ENCODE measurements around the gene SELENOO.

SELENOO gene

DNA sequence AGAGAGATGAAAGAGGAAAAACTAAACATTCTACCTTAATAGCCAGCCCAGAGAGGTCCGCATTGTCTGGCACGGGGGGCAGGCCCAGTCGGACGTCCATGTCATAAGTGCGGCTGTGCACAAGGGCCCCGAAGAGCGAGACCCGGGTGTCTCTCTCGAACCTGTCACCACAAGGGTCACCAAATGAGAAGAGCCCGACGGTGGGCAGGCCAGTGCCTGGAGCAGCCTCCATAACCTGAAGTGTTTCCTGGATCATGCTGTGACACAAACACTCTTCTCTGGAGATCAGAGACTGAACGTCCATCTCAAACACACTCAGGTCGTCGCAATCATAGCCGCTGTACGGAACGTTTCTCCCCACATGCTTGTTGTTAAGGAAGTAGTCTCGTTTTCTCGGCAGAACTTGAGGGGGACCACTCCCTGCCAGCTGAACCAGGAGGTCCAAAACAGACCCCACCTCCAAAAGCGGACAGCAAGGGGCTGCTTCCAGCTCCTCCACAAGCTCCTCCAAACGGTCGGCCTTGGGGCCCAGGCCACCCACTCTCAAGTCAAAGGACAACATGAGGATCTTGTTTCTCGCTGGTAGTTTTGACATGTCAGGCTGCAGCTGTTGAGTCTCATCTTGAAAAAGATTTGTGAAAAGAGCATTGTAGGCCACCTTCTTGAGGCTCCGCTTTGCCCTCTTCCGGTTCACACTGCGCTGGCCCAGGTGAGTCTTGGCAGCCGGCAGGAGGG lies 43.0 kb downstream of the SELENOO start:
- no peak for DNase-seq

DNA sequence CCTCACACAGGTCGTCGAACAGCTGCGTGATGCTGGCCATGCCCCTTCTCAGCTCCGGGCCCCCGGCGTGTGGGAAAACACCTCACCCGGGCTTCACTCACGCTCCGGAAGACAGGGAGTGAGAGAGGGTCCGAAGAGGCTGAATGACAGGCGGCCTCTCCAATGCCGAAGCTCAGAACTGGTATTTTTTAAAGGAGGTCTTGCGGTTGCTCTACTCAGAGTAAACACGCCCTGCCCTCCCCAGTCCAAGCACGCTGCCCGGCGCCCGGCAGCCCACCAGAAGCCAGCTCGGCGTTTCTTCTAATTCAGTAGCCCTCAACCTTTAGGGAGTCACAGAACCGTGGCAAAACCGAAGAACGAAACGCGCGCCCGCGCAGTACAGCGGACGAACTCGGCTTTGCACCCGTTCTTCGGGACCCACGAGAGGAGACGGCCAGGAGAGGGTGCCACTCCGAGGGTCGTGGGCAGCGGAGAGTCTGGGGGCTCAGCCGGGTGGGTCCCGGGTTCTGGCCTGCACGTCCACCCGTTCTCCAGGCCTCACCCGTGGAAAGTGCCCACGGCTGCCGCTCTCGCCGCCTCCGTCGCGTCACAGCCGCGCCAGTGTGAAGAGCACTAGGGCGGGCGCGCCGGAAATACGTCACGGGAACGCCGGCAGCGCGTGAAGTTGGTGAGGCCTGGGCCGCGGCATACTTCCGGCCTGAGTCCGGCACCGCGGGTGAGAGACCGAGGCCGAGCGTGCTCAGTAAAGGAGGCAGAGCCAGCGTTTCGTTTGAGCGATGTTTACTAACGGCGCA lies 43.8 kb downstream of the SELENOO start, which contains the start of gene TUBGCP6:
Gene TUBGCP6, minus strand, starts transcription at position 604 of the 794 bp plus-strand sequence. Its CDS starts 564 bp downstream, at position 40.
- DNase-seq: peak; percentile 87 to 88

GRCh38 chr22:50245214-50246072 lies 44.6 kb downstream of the SELENOO start:
- DNase-seq: no peak

GRCh38 chr22:50246242-50247175 lies 45.7 kb downstream of the SELENOO start:
- no peak for DNase-seq

GRCh38 chr22:50247748-50248147 lies 46.9 kb downstream of the SELENOO start:
- DNase-seq: no peak

GRCh38 chr22:50248196-50249081 lies 47.6 kb downstream of the SELENOO start:
- no peak for DNase-seq

DNA sequence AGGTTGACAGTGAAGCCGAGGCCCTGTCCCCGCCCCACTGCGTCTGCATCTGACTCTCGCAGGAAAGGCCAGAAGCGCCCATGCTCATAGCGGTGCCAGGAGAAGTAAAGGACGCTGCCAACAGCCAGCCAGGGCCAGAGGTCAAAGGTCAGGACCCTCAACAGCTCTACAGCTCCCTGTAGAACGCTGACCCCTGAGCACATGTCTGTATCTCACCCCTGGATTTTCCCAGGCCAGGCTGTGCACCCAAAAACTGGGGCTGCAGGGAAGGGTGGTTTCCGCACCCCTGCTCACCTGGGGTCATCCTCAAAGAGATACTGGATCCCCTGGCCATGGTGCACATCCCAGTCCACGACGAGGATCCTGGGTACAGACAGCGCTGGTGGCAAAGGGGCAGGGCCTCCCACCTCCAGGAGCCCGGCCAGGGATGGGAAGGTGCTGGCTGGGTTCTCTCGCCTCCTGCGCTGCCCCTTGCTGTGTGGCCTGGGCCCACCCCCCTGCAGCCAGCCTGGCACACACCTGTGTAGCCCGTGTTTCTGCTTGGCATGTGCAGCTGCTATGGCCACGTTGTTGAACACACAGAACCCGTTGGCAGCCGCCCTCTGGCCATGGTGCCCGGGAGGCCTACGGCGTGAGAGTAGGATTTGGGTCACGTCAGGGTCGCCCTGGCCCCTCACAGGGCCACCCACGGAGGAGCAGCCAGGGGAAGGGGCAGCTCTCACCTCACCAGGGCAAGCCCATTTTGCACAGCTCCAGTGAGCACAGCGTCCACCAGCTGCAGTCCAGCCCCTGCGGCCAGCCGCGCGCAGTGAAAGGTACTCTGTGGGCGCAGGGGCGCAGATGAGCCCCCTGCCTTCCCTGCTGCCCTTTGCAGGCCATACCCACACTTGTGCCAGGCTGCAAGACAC lies 48.8 kb downstream of the SELENOO start:
- DNase-seq: no peak

- no peak for DNase-seq
Observed at GRCh38 chr22:50250249-50250554, 49.4 kb downstream of the SELENOO start.

DNA sequence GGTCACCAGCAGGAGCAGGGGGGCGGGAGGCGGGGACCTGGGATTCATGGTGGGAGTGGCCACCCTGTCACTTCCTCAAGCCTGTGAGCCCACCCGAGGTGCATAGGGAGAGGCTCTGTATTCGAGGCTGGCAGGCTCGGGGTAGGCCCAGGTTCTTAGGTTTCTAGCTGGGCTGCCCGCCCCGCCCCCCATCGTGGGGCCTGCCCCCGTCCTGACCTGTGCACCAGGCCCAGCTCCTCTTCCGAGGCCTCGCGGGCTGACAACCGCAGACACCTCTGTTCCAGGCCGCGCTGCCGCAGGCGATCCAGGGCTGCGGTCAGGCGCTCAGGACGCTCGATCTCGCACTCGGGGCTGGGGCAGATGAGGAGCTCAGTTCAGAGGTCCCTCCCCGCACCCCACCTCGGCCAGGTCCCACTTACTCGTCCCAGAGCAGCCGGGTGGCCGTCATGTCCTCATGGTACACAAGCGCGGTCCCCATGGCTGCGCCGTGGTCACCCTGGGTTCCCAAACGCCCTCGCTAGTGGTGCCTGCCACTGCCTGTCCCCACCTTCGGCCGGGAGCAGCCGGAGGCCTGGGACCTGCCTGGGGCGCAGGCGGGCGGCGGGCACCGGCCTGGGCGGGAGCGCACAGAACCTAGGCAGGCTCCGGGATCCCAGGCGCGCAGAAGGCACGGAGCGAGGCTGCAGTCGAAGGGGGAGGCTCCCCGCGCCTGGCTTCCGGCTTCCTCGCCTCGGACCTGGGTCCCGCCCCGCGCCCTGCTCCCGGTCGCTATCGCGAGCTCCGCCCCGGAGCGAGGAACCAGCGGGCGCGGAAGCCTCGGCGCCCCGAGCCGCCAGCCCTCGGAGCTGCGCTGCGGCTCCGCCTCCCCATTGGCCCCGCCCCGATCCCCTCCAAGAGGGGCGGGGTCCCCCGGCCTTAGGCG lies 50.0 kb downstream of the SELENOO start, which contains the start of gene HDAC10:
Gene HDAC10, minus strand, starts transcription at position 711 of the 922 bp plus-strand sequence. Its CDS starts 233 bp downstream, at position 478.
- DNase-seq: peak in 1 of 2 donors; percentile 27

- no peak for DNase-seq
Observed at GRCh38 chr22:50251477-50252081, 50.8 kb downstream of the SELENOO start.

DNA sequence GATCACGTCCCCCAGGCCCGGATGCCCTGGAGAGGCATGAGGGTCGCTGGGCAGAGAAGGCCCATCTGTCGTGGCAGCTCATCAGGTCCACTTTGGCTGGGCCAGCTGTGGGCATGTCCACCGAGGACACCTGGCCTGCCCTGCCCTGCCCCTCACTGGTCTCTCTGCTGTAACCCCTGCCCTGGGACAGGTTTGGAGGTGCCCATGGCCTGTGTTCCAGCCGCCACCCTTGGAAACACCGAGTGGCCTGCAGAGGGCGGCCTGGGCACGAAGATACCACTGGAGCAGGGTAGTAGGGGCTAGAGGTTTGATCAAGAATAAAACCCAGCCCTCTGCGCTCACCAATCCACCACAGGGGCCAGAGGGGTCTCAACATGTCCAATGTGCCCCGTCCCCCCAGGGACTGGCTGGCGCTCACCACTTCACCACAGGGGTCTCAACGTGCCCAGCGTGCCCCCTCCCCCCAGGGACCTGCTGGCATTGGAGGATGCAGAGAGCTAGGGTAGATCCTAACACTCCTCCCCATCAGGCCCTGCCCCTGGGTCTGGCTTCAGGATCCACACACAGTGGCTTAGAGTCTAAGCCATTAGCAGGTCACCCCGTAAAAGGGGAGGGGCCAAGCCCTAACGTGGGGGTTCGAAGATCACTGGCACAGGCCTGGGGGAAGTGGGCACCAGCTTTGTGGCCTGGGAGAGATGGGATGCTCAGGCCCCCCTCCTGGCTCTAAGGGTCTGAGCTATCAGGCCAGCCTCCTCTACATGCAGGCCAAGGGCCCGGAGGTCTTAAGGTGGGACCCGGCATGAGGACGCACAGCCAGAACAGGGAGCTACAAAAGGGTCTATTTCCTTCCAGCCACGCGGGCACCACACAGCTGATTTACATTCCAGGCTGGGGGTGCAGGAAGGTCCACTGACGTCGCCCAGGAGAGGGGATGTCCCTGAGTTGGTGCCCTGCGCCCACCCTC lies 51.6 kb downstream of the SELENOO start:
- peak in 1 of 2 donors; percentile 36 for DNase-seq

GRCh38 chr22:50253046-50253915 lies 52.5 kb downstream of the SELENOO start:
- no peak for DNase-seq

DNA sequence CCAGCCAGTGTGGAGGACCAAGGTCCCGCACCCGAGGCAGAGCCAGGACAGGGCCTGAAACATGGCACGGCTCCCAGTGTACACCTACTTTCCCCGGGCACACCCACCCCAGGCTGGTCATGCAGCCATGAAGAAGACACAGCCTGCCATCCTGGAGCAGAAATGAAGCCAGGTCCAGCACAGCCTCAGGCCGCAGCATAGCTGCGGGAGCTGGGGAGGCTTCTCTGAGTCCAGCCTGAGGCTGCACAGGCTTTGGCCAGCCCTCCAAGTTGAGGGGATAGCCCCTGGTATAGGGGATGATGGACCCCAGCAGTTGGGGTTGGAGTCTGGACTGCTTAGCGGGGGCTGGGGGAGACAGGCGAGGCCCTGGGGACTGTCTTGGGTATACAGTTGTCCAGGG lies 53.1 kb downstream of the SELENOO start:
- DNase-seq: no peak

- DNase-seq: no peak
Observed at GRCh38 chr22:50255099-50255498, 54.3 kb downstream of the SELENOO start.

GRCh38 chr22:50255607-50256006 lies 54.8 kb downstream of the SELENOO start:
- DNase-seq: no peak
